DND-41 (cell line): ENCODE measurements around the gene PIP4K2A.
A peak's percentile ranks its signal among the peaks of the same experiment; 100 is the strongest.

Experiments
- ATAC-seq: fragments of 200-7000 bp; cut with Tn5 transposase; 3 replicates; pipeline ENCODE4 v1.9.1; 2021; ENCODE audit warnings: low read depth; ENCODE audit not compliant: insufficient read depth
- DNase-seq: peaks from one replicate; pipeline ENCODE4 v3.0.0-alpha.2; 2020
- H2AFZ ChIP-seq: 2 replicates; pipeline ENCODE4 v1.6.0; 2012; ENCODE audit warnings: low read depth, low read length
- H3K27ac ChIP-seq: 2 replicates; pipeline ENCODE4 v1.5.1; 2012; ENCODE audit warnings: low read length, inconsistent platforms
- H3K27me3 ChIP-seq: fragments of 200-600 bp; sonication (generic); 2 replicates; pipeline ENCODE4 v1.6.0; 2012; ENCODE audit warnings: low read length, mild to moderate bottlenecking, inconsistent platforms; ENCODE audit not compliant: insufficient read depth, poor library complexity
- H3K36me3 ChIP-seq: 2 replicates; pipeline ENCODE4 v1.5.1; 2012; ENCODE audit warnings: low read length, inconsistent platforms; ENCODE audit not compliant: insufficient read depth
- H3K4me1 ChIP-seq: 2 replicates; pipeline ENCODE4 v1.5.1; 2012; ENCODE audit warnings: mild to moderate bottlenecking, low read length; ENCODE audit not compliant: insufficient read depth
- H3K4me2 ChIP-seq: 2 replicates; pipeline ENCODE4 v1.6.0; 2012; ENCODE audit warnings: mild to moderate bottlenecking, moderate library complexity, low read length, inconsistent platforms; ENCODE audit not compliant: insufficient read depth
- H3K4me3 ChIP-seq, 2 experiments: fragments of 200-600 bp in 1 of 2; shearing (Covaris generic) in 1 of 2; 2 replicates each; pipeline ENCODE4 v1.5.1; 2012 to 2016; ENCODE audit warnings: inconsistent platforms in 2 of 2, low read length in 2 of 2, mild to moderate bottlenecking in 2 of 2, low read depth in 1 of 2, moderate library complexity in 1 of 2
- H3K79me2 ChIP-seq: 2 replicates; pipeline ENCODE4 v1.6.0; 2012; ENCODE audit warnings: low read length, inconsistent platforms; ENCODE audit not compliant: insufficient read depth
- H3K9ac ChIP-seq: 2 replicates; pipeline ENCODE4 v1.6.0; 2012; ENCODE audit warnings: low read depth, mild to moderate bottlenecking, inconsistent platforms, low read length, moderate library complexity
- H3K9me3 ChIP-seq: 2 replicates; pipeline ENCODE4 v1.5.1; 2012; ENCODE audit warnings: low read length, moderate library complexity, mild to moderate bottlenecking, inconsistent platforms; ENCODE audit not compliant: insufficient read depth, severe bottlenecking
- H4K20me1 ChIP-seq: 2 replicates; pipeline ENCODE4 v1.6.0; 2012; ENCODE audit warnings: low read length; ENCODE audit not compliant: insufficient read depth
- EZH2 ChIP-seq: IDR thresholded peaks from 3 replicates; pipeline ENCODE4 v1.6.1; 2012; ENCODE audit warnings: borderline replicate concordance, low read depth, mild to moderate bottlenecking, moderate library complexity, low read length, inconsistent platforms; ENCODE audit not compliant: severe bottlenecking
- TF ChIP-seq, protein P1 (sequence below): IDR thresholded peaks from 2 replicates; pipeline ENCODE4 v1.5.1; 2012; ENCODE audit warnings: borderline replicate concordance, low read length, moderate library complexity, mild to moderate bottlenecking; ENCODE audit not compliant: poor library complexity, severe bottlenecking; ENCODE audit errors: extremely low read depth

Gene PIP4K2A

DNA sequence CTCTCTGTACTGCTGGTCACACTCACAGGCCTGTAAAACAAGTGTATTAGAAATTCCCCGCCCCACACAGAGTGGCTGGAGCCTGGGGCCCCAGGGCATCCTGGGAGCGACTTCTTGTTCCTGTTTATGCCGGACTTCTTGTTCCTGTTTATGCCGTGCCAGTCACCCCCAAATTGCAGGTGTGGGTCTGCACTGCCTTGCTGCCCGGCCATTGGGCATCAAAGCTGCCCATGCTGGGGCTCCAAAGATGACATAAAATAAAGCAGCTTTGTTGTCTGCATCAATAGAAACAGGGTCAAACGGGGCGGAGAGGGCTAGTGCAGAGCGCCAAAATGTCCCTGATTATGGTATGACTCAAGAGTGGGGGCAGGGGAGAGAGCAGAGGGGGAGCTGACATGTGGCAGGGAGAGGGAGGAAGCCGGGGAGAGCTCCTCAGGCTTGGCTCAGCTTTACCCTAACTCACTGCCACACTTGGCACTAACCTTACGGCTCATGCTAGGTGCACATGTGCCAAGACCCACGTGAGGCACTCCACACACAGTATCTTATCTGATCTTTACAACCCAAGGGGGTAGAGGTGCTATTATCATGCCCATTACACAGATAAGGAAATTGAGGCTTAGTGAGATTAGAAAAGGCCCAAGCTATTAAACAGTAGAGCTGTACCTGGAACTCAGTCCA lies 98.4 kb downstream of the PIP4K2A start:
- no peak overlapping the region for H3K4me2 ChIP-seq
- DNase-seq (no peak), ATAC-seq (no peak)
- TF ChIP-seq, protein P1, sequence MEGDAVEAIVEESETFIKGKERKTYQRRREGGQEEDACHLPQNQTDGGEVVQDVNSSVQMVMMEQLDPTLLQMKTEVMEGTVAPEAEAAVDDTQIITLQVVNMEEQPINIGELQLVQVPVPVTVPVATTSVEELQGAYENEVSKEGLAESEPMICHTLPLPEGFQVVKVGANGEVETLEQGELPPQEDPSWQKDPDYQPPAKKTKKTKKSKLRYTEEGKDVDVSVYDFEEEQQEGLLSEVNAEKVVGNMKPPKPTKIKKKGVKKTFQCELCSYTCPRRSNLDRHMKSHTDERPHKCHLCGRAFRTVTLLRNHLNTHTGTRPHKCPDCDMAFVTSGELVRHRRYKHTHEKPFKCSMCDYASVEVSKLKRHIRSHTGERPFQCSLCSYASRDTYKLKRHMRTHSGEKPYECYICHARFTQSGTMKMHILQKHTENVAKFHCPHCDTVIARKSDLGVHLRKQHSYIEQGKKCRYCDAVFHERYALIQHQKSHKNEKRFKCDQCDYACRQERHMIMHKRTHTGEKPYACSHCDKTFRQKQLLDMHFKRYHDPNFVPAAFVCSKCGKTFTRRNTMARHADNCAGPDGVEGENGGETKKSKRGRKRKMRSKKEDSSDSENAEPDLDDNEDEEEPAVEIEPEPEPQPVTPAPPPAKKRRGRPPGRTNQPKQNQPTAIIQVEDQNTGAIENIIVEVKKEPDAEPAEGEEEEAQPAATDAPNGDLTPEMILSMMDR: no peak
- TF ChIP-seq EZH2: no peak
- no peak overlapping the region for H2AFZ ChIP-seq
- no peak overlapping the region for H3K4me3 ChIP-seq
- H4K20me1 ChIP-seq: peaks cover 60% of the 10 kb centered on the region
- peaks cover 76% of the 10 kb centered on the region for H3K79me2 ChIP-seq
- no peaks in the 10 kb centered on the region for H3K27me3 ChIP-seq
- peaks cover 30% of the 10 kb centered on the region for H3K4me1 ChIP-seq
- H3K27ac ChIP-seq: no peak overlapping the region
- no peaks in the 10 kb centered on the region for H3K36me3 ChIP-seq
- H3K9me3 ChIP-seq: no peaks in the 10 kb centered on the region
- H3K9ac ChIP-seq: no peak overlapping the region

DNA sequence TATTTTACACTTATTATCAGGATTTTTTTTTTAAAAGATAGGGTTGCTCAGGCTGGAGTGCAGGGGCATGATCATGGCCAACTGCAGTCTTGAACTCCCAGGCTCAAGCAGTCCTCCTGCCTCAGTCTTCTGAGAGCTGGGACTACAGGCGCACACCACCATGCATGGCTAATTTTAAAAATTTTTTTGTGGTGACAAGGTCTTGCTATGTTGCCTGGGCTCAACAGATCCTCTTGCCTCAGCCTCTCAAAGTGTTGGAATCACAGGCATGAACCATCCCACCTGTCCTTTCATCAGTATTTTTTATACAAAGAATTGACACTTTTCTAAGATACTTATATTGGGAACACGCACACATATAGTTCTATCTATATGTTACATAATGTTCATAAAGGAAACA lies 99.3 kb downstream of the PIP4K2A start:
- no peak overlapping the region for H3K9ac ChIP-seq
- no peak overlapping the region for H3K27ac ChIP-seq
- TF ChIP-seq, protein P1: no peak
- TF ChIP-seq EZH2: no peak
- ATAC-seq (no peak), DNase-seq (no peak)
- H3K9me3 ChIP-seq: no peaks in the 10 kb centered on the region
- H2AFZ ChIP-seq: no peak overlapping the region
- peaks cover 76% of the 10 kb centered on the region for H3K79me2 ChIP-seq
- H3K36me3 ChIP-seq: 0 out of 2 replicates have a peak, but pooled peaks cover under 1% of the 10 kb centered on the region
- H3K4me2 ChIP-seq: no peak overlapping the region
- peaks cover 51% of the 10 kb centered on the region for H4K20me1 ChIP-seq
- peaks cover 34% of the 10 kb centered on the region for H3K4me1 ChIP-seq
- H3K27me3 ChIP-seq: no peaks in the 10 kb centered on the region
- no peak overlapping the region for H3K4me3 ChIP-seq

DNA sequence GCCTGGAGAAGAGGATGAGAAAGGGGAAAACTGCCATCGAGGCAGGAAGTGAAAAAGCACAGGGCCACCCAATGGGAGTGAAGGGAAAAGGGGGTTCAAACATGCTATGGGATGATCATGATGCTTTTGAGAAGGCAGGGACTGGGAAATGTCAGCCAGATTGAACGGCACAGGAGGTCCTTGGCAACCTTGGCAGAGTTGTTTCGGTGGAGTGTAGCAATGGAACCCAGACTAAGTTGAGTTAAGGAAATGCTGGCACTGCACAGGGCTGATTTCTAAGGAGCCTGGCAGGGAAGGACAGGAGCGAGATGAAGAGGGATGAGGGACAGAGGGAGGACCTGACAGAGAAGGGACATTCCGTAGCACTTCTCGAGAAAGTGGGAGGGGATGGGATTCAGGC lies 101.4 kb downstream of the PIP4K2A start:
- no peak overlapping the region for H2AFZ ChIP-seq
- ATAC-seq (no peak), DNase-seq (no peak)
- no peak overlapping the region for H3K4me3 ChIP-seq
- no peak for TF ChIP-seq EZH2
- TF ChIP-seq, protein P1: no peak
- no peak overlapping the region for H3K9ac ChIP-seq
- H3K36me3 ChIP-seq: peaks cover 18% of the 10 kb centered on the region
- peak overlapping the region; percentile 3; the same call in 1 of the 2 replicates for H3K27ac ChIP-seq
- H4K20me1 ChIP-seq: peaks cover 41% of the 10 kb centered on the region
- H3K4me2 ChIP-seq: no peak overlapping the region
- peaks cover 34% of the 10 kb centered on the region for H3K4me1 ChIP-seq
- H3K27me3 ChIP-seq: no peaks in the 10 kb centered on the region
- H3K79me2 ChIP-seq: peaks cover 66% of the 10 kb centered on the region
- H3K9me3 ChIP-seq: no peaks in the 10 kb centered on the region

DNA sequence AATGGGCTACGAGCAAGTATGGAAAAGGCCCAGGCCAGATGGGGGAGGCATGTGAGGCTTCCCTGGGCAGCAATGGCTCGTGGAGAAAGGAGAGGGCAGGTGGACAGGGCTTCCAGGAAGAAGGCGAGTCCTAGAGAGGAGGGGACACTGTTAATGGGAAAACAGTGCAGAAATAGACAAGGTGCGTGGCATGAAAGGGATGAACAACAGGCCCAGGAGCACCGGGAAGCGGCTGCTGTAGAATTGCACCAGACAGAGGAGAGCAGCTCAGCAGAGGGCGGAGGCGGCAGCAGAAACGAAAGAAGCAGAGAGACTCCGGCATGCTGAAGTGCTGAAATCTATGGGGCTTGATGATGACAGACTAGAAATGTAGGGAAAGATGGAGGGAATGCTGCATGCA lies 102.1 kb downstream of the PIP4K2A start:
- H2AFZ ChIP-seq: no peak overlapping the region
- no peaks in the 10 kb centered on the region for H3K27me3 ChIP-seq
- peaks cover 23% of the 10 kb centered on the region for H3K36me3 ChIP-seq
- H3K9ac ChIP-seq: no peak overlapping the region
- peak overlapping the region; percentile 75 for H3K4me2 ChIP-seq
- no peaks in the 10 kb centered on the region for H3K9me3 ChIP-seq
- ATAC-seq: peak; percentile 26; the same call in 2 of the 3 replicates
- peaks cover 36% of the 10 kb centered on the region for H3K4me1 ChIP-seq
- no peak for DNase-seq
- H3K27ac ChIP-seq: peak overlapping the region; percentile 76
- TF ChIP-seq, protein P1: no peak
- TF ChIP-seq EZH2: no peak
- peaks cover 36% of the 10 kb centered on the region for H4K20me1 ChIP-seq
- H3K4me3 ChIP-seq: peak overlapping the region in 1 of 2 experiments; percentile 51; a peak in 2 of 4 replicates
- peaks cover 59% of the 10 kb centered on the region for H3K79me2 ChIP-seq
